PC-9 (cell line): Measurements from ENCODE around the gene AUTS2. TPM values are rescaled to one million over a fixed set of nuclear protein-coding genes. Genes with fewer than 3 reads are reported as not detected.

Experiments
- BruUV-seq: library from RNA; stranded (reverse); fragments of 400-500 nt; replicated peaks from 2 replicates; lab custom pipeline; 2021; lab: Mats Ljungman, UMichigan
- CTCF ChIA-PET: fragments of 300-600 bp; sonication (Branson Sonifier 250); formaldehyde crosslinking; loops from one replicate; lab custom pipeline; 2022; ENCODE audit warnings: antibody characterized with exemption; lab: Charles Lee
- POLR2A ChIA-PET: fragments of 300-600 bp; sonication (Branson Sonifier 250); formaldehyde crosslinking; loops from one replicate; lab custom pipeline; 2022; ENCODE audit warnings: antibody characterized with exemption; ENCODE audit not compliant: unreplicated experiment; lab: Charles Lee
- DNase-seq, 2 experiments: peaks; one replicate each; pipeline versions ENCODE4 v3.0.0 to v3.0.0-alpha.2; 2015 to 2022; ENCODE audit warnings: mixed read lengths in 1 of 2
- H2AFZ ChIP-seq: fragments of 200-600 bp; sonication (generic); 2 replicates; pipeline ENCODE4 v1.8.1; 2017; ENCODE audit warnings: antibody characterized with exemption
- H3F3A ChIP-seq: fragments of 200-600 bp; sonication (generic); 2 replicates; pipeline ENCODE4 v1.8.1; 2017; ENCODE audit warnings: antibody characterized with exemption, mild to moderate bottlenecking, low read depth; ENCODE audit not compliant: insufficient read depth
- H3K27ac ChIP-seq: fragments of 200-600 bp; sonication (generic); 2 replicates; pipeline ENCODE4 v1.6.1; 2016; ENCODE audit warnings: mixed run types
- H3K27me3 ChIP-seq: fragments of 200-600 bp; sonication (generic); 2 replicates; pipeline ENCODE4 v1.6.1; 2016; ENCODE audit warnings: low read depth, mixed run types; ENCODE audit not compliant: insufficient read depth
- H3K36me3 ChIP-seq: fragments of 200-600 bp; sonication (generic); 2 replicates; pipeline ENCODE4 v1.6.1; 2016; ENCODE audit warnings: low read depth, mixed run types
- H3K4me1 ChIP-seq: fragments of 200-600 bp; sonication (generic); replicated peaks from 2 replicates; pipeline ENCODE4 v1.6.1; 2016; ENCODE audit warnings: mixed run types; ENCODE audit not compliant: insufficient read depth
- H3K4me2 ChIP-seq: fragments of 200-600 bp; sonication (generic); 2 replicates; pipeline ENCODE4 v1.6.1; 2017; ENCODE audit warnings: mixed run types
- H3K4me3 ChIP-seq: fragments of 200-600 bp; sonication (generic); 2 replicates; pipeline ENCODE4 v1.6.1; 2016; ENCODE audit warnings: mixed run types
- H3K79me2 ChIP-seq: fragments of 200-600 bp; sonication (generic); 2 replicates; pipeline ENCODE4 v1.6.1; 2017; ENCODE audit warnings: low read depth, mixed run types
- H3K9me2 ChIP-seq: fragments of 200-600 bp; sonication (generic); 2 replicates; pipeline ENCODE4 v1.8.1; 2017; ENCODE audit warnings: mild to moderate bottlenecking; ENCODE audit not compliant: insufficient read depth
- H3K9me3 ChIP-seq: fragments of 200-600 bp; sonication (generic); 2 replicates; pipeline ENCODE4 v1.8.1; 2016; ENCODE audit warnings: low read depth; ENCODE audit not compliant: insufficient read depth
- H4K20me1 ChIP-seq: fragments of 200-600 bp; sonication (generic); 2 replicates; pipeline ENCODE4 v1.8.1; 2017; ENCODE audit not compliant: insufficient read depth
- EZH2 ChIP-seq: fragments of 200-600 bp; sonication (generic); IDR thresholded peaks from 2 replicates; pipeline ENCODE4 v1.8.0; 2017; ENCODE audit warnings: antibody characterized with exemption, low read depth
- intact Hi-C: fragments of 100-400 bp; cut with micrococcal nuclease; formaldehyde crosslinking; loops from one replicate; pipeline ENCODE4 v1.10.0; 2022; ENCODE audit not compliant: unreplicated experiment
- total RNA-seq: library from RNA; stranded (reverse); gene quantifications from 2 replicates; pipeline ENCODE4 v1.2.3, GENCODE V29; 2021
- TF ChIP-seq, protein P1 (sequence below): fragments of 200-600 bp; sonication (generic); conservative IDR thresholded peaks from 2 replicates; pipeline ENCODE4 v1.6.1; 2017; ENCODE audit warnings: mixed run types, antibody characterized with exemption, mild to moderate bottlenecking, moderate library complexity

Gene AUTS2
- total RNA-seq, 1 experiment from 2014 or later = not detected

- Histone ChIP-seq H3K4me2 (no peak overlapping the region), H4K20me1 (no peaks in the 10 kb centered on the region), H2AFZ (no peak overlapping the region), H3K9me2 (no peaks in the 10 kb centered on the region; the same call in 1 of the 2 replicates), H3K27me3 (peaks cover 21% of the 10 kb centered on the region), H3K9me3 (no peaks in the 10 kb centered on the region), H3K4me1 (no peaks in the 10 kb centered on the region), H3K4me3 (no peak overlapping the region), H3F3A (no peaks in the 10 kb centered on the region), H3K79me2 (no peaks in the 10 kb centered on the region), H3K27ac (no peak overlapping the region), H3K36me3 (no peaks in the 10 kb centered on the region)
- no peak for DNase-seq
- intact Hi-C loops = no loop called here
- BruUV-seq = no TSS peak
- TF ChIP-seq, protein P1, sequence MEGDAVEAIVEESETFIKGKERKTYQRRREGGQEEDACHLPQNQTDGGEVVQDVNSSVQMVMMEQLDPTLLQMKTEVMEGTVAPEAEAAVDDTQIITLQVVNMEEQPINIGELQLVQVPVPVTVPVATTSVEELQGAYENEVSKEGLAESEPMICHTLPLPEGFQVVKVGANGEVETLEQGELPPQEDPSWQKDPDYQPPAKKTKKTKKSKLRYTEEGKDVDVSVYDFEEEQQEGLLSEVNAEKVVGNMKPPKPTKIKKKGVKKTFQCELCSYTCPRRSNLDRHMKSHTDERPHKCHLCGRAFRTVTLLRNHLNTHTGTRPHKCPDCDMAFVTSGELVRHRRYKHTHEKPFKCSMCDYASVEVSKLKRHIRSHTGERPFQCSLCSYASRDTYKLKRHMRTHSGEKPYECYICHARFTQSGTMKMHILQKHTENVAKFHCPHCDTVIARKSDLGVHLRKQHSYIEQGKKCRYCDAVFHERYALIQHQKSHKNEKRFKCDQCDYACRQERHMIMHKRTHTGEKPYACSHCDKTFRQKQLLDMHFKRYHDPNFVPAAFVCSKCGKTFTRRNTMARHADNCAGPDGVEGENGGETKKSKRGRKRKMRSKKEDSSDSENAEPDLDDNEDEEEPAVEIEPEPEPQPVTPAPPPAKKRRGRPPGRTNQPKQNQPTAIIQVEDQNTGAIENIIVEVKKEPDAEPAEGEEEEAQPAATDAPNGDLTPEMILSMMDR = no peak
- TF ChIP-seq EZH2 = no peak
- ChIA-PET CTCF (no interaction called here), POLR2A (no interaction called here)
These were observed 751.5 kb downstream of the AUTS2 start for GRCh38 chr7:70349819-70350218.

GRCh38 chr7:70352088-70352487 is 753.8 kb downstream of the AUTS2 start:
- no peaks in the 10 kb centered on the region for H3F3A ChIP-seq
- TF ChIP-seq, protein P1 = no peak
- no peak for TF ChIP-seq EZH2
- H3K4me2 ChIP-seq = no peak overlapping the region
- H3K79me2 ChIP-seq = no peaks in the 10 kb centered on the region
- no peaks in the 10 kb centered on the region for H3K36me3 ChIP-seq
- no peak overlapping the region for H2AFZ ChIP-seq
- intact Hi-C loops = no loop called here
- no peak overlapping the region for H3K4me3 ChIP-seq
- H3K9me3 ChIP-seq = no peaks in the 10 kb centered on the region
- DNase-seq = no peak
- H3K9me2 ChIP-seq = no peaks in the 10 kb centered on the region; the same call in 1 of the 2 replicates
- H4K20me1 ChIP-seq = no peaks in the 10 kb centered on the region
- no peaks in the 10 kb centered on the region for H3K4me1 ChIP-seq
- ChIA-PET CTCF (no interaction called here), POLR2A (no interaction called here)
- no peak overlapping the region for H3K27ac ChIP-seq
- no TSS peak for BruUV-seq
- peaks cover 21% of the 10 kb centered on the region for H3K27me3 ChIP-seq

DNA sequence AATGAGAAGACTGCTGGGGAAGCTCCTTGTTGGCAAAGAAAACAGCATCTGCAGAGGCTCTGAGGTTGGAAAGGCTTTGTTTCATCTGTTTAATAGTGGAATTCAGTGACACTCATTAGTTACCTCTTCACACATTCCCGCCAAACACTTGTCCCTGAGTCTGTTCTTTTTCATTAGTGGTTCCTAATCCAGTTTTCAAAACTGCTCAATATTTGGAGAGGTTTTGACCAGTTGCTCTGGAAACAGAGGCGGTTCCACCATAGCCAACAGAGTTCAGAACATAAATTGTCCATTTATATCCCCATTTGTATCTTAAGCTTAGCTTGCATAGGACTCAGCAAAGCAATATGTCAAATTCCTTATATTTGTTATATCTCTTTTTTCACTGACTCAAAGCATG is 754.6 kb downstream of the AUTS2 start:
- Histone ChIP-seq H2AFZ (no peak overlapping the region), H4K20me1 (no peaks in the 10 kb centered on the region), H3K9me2 (no peaks in the 10 kb centered on the region; the same call in 1 of the 2 replicates), H3F3A (no peaks in the 10 kb centered on the region), H3K9me3 (no peaks in the 10 kb centered on the region), H3K27ac (no peak overlapping the region), H3K4me1 (no peaks in the 10 kb centered on the region), H3K4me3 (no peak overlapping the region), H3K4me2 (no peak overlapping the region), H3K79me2 (no peaks in the 10 kb centered on the region), H3K36me3 (no peaks in the 10 kb centered on the region), H3K27me3 (peaks cover 21% of the 10 kb centered on the region)
- POLR2A ChIA-PET = no interaction called here
- TF ChIP-seq, protein P1 = no peak
- TF ChIP-seq EZH2 = no peak
- no peak for DNase-seq
- CTCF ChIA-PET = no interaction called here
- BruUV-seq = no TSS peak
- intact Hi-C loops = no loop called here
